PC-3 (cell line): ENCODE data around the gene DLX6. TPM values are rescaled to one million over a fixed set of nuclear protein-coding genes. Genes with fewer than 3 reads are reported as not detected.

ENCODE experiments used
- ATAC-seq: fragments of 200-7000 bp; cut with Tn5 transposase; 2 replicates; pipeline ENCODE4 v1.9.1; 2020; ENCODE audit warnings: mild to moderate bottlenecking, moderate library complexity
- BruUV-seq: library from RNA; stranded (reverse); fragments of 400-500 nt; replicated peaks from 2 replicates; lab custom pipeline; 2021; lab: Mats Ljungman, UMichigan
- CTCF ChIA-PET: fragments of 300-600 bp; sonication (Branson Sonifier 250); formaldehyde crosslinking; loops from one replicate; lab custom pipeline; 2022; ENCODE audit warnings: antibody characterized with exemption; lab: Charles Lee
- POLR2A ChIA-PET: fragments of 300-600 bp; sonication (Branson Sonifier 250); formaldehyde crosslinking; loops from one replicate; lab custom pipeline; 2022; ENCODE audit warnings: antibody characterized with exemption; ENCODE audit not compliant: unreplicated experiment; lab: Charles Lee
- DNase-seq: peaks from one replicate; pipeline ENCODE4 v3.0.0-alpha.2; 2015
- H2AFZ ChIP-seq: fragments of 300-600 bp; sonication (generic); 2 replicates; pipeline ENCODE4 v1.6.0; 2016; ENCODE audit warnings: antibody characterized with exemption, low read length
- H3F3A ChIP-seq: fragments of 300-600 bp; sonication (generic); one replicate; pipeline ENCODE4 v1.6.0; 2017; ENCODE audit warnings: antibody characterized with exemption, low read length, control low read depth, mild to moderate bottlenecking; ENCODE audit not compliant: unreplicated experiment
- H3K27ac ChIP-seq: fragments of 300-600 bp; sonication (generic); 2 replicates; pipeline ENCODE4 v1.5.1; 2016; ENCODE audit warnings: mild to moderate bottlenecking, low read length
- H3K27me3 ChIP-seq: fragments of 300-600 bp; sonication (generic); 2 replicates; pipeline ENCODE4 v1.6.1; 2016; ENCODE audit warnings: low read length, mixed read lengths
- H3K36me3 ChIP-seq: fragments of 300-600 bp; sonication (generic); 2 replicates; pipeline ENCODE4 v1.6.1; 2016; ENCODE audit warnings: low read depth, mixed run types, low read length, mixed read lengths
- H3K4me1 ChIP-seq: fragments of 300-600 bp; sonication (generic); 2 replicates; pipeline ENCODE4 v1.5.1; 2016; ENCODE audit warnings: low read length; ENCODE audit not compliant: insufficient read depth
- H3K4me2 ChIP-seq: fragments of 300-600 bp; sonication (generic); 2 replicates; pipeline ENCODE4 v1.6.0; 2016; ENCODE audit warnings: low read length
- H3K4me3 ChIP-seq: fragments of 300-600 bp; sonication (generic); 2 replicates; pipeline ENCODE4 v1.5.1; 2016; ENCODE audit warnings: mild to moderate bottlenecking, low read length, mixed read lengths
- H3K79me2 ChIP-seq: fragments of 300-600 bp; sonication (generic); 2 replicates; pipeline ENCODE4 v1.6.1; 2017; ENCODE audit warnings: low read length, mixed read lengths
- H3K9ac ChIP-seq: fragments of 300-600 bp; sonication (generic); 2 replicates; pipeline ENCODE4 v1.6.0; 2016; ENCODE audit warnings: mild to moderate bottlenecking, low read length
- H3K9me2 ChIP-seq: fragments of 300-600 bp; sonication (generic); replicated peaks from 2 replicates; pipeline ENCODE4 v1.6.1; 2016; ENCODE audit warnings: mixed run types, low read length, mixed read lengths
- H3K9me3 ChIP-seq: fragments of 300-600 bp; sonication (generic); 2 replicates; pipeline ENCODE4 v1.6.1; 2016; ENCODE audit warnings: low read length, mixed read lengths
- H4K20me1 ChIP-seq: fragments of 300-600 bp; sonication (generic); 2 replicates; pipeline ENCODE4 v1.6.1; 2016; ENCODE audit warnings: low read length, mixed read lengths
- EZH2 ChIP-seq: fragments of 300-600 bp; sonication (generic); IDR thresholded peaks from one replicate; pipeline ENCODE4 v1.6.1; 2017; ENCODE audit warnings: antibody characterized with exemption, mild to moderate bottlenecking, low read length; ENCODE audit not compliant: unreplicated experiment
- EZH2phosphoT487 ChIP-seq: fragments of 300-600 bp; sonication (generic); IDR thresholded peaks from 2 replicates; pipeline ENCODE4 v1.6.1; 2018; ENCODE audit warnings: mild to moderate bottlenecking, antibody characterized with exemption, low read length, borderline replicate concordance
- intact Hi-C: fragments of 100-400 bp; cut with micrococcal nuclease; formaldehyde crosslinking; loops from 2 replicates; pipeline ENCODE4 v1.9.0; 2023
- total RNA-seq: library from RNA; depleted of rRNA; stranded (reverse); fragments of >200 nt; gene quantifications from 2 replicates; pipeline ENCODE4 v1.2.3, GENCODE V29; 2014
- TF ChIP-seq, protein P1 (sequence below): fragments of 300-600 bp; sonication (generic); conservative IDR thresholded peaks from 2 replicates; pipeline ENCODE4 v1.5.1; 2017; ENCODE audit warnings: antibody characterized with exemption, low read depth, mild to moderate bottlenecking, low read length

The DLX6 gene
- total RNA-seq, 1 experiment from 2014 or later = not detected

DNA sequence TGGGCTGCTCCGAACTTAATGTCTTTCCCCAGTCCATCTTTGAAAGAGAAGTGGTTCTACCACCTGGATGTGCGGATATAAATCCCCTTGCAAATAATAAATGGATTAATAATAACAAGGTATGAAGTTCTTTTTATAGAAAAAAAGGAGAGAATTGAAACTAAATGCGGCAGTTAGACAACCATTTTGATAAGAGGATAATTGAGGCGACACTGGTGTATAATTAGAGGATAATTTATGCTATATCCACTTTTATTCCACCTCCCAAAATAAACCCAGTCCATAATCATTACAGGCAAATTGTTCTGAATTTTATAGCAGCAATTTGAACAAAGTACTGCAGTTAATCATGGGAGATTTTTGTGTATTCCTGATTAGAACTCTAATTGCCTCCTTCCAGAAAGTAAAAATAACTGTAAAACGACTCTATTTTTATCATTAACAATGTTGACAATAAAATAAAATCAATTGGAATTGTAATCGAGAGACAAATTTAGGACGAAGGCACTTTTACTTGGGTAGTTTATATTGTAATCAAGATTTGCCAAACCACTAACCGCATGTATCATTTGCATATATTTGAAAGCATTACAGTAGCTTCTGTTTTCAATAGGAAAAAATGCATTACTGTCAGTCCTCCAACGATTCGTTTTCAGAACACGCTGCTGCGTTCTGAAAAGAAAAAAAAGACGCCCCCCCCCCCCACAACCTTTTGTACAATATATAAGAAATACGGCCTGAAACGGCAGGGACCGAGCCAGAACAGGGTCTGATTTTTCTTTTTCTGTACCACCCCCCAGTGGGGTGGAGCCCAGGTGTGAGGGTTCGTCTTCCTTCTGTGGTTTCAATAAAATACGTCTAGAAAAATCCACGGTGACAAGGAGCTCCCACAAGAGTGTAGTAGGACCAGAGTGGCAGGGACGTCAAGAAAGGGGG is 838 bp upstream of the DLX6 start:
- no peaks in the 10 kb centered on the region for H3K36me3 ChIP-seq
- H4K20me1 ChIP-seq = no peaks in the 10 kb centered on the region
- H3F3A ChIP-seq = no peaks in the 10 kb centered on the region
- no peaks in the 10 kb centered on the region for H3K9me3 ChIP-seq
- 0 out of 2 replicates have a peak overlapping the region, but pooled peaks have one; percentile 28 for H3K4me2 ChIP-seq
- no peak for ATAC-seq
- intact Hi-C loops = no loop called here
- no peak overlapping the region for H2AFZ ChIP-seq
- DNase-seq = no peak
- H3K27ac ChIP-seq = no peak overlapping the region
- no peak overlapping the region for H3K9ac ChIP-seq
- no peak overlapping the region for H3K4me3 ChIP-seq
- BruUV-seq = no TSS peak
- no peaks in the 10 kb centered on the region for H3K4me1 ChIP-seq
- ChIA-PET POLR2A (no interaction called here), CTCF (no interaction called here)
- TF ChIP-seq EZH2 (no peak), EZH2phosphoT487 (no peak)
- TF ChIP-seq, protein P1, sequence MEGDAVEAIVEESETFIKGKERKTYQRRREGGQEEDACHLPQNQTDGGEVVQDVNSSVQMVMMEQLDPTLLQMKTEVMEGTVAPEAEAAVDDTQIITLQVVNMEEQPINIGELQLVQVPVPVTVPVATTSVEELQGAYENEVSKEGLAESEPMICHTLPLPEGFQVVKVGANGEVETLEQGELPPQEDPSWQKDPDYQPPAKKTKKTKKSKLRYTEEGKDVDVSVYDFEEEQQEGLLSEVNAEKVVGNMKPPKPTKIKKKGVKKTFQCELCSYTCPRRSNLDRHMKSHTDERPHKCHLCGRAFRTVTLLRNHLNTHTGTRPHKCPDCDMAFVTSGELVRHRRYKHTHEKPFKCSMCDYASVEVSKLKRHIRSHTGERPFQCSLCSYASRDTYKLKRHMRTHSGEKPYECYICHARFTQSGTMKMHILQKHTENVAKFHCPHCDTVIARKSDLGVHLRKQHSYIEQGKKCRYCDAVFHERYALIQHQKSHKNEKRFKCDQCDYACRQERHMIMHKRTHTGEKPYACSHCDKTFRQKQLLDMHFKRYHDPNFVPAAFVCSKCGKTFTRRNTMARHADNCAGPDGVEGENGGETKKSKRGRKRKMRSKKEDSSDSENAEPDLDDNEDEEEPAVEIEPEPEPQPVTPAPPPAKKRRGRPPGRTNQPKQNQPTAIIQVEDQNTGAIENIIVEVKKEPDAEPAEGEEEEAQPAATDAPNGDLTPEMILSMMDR = no peak
- 0 out of 2 replicates have a peak, but pooled peaks cover 1% of the 10 kb centered on the region for H3K27me3 ChIP-seq
- H3K79me2 ChIP-seq = no peaks in the 10 kb centered on the region
- H3K9me2 ChIP-seq = no peaks in the 10 kb centered on the region

DNA sequence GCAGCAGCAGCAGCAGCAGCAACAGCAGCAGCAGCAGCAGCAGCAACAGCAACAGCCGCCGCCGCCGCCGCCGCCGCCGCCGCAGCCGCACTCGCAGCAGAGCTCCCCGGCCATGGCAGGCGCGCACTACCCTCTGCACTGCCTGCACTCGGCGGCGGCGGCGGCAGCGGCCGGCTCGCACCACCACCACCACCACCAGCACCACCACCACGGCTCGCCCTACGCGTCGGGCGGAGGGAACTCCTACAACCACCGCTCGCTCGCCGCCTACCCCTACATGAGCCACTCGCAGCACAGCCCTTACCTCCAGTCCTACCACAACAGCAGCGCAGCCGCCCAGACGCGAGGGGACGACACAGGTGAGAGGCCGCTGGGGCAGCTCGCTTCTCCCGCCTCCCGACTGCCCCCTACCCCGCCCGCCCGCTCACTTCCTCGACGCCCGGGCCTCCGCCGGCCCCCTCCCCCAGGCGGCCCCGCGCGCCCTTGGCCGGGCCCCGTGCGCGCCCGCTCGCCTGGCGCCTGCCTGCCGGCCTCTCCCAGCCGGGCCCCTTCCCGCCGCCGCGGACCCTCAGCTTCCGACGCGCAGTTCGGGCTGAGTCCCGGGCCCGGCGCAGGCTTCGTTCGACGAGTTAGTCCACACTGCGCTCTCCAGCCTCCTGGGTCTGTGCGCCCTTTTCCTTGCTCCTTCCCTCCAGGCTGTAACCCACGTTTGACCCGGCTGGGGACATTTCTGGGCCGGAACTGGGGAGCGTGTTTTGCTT is 882 bp downstream of the DLX6 start:
- Histone ChIP-seq H3K4me2 (no peak overlapping the region), H3K36me3 (no peaks in the 10 kb centered on the region), H3K9ac (no peak overlapping the region), H3F3A (no peaks in the 10 kb centered on the region), H3K9me3 (no peaks in the 10 kb centered on the region), H3K27me3 (peaks cover 16% of the 10 kb centered on the region), H3K4me3 (no peak overlapping the region), H2AFZ (no peak overlapping the region), H3K4me1 (no peaks in the 10 kb centered on the region), H3K9me2 (no peaks in the 10 kb centered on the region), H3K79me2 (no peaks in the 10 kb centered on the region), H3K27ac (no peak overlapping the region), H4K20me1 (no peaks in the 10 kb centered on the region)
- DNase-seq (no peak), ATAC-seq (peak; percentile 74)
- intact Hi-C loops = no loop called here
- ChIA-PET CTCF (no interaction called here), POLR2A (no interaction called here)
- no TSS peak for BruUV-seq
- TF ChIP-seq EZH2 (no peak), EZH2phosphoT487 (no peak)

DNA sequence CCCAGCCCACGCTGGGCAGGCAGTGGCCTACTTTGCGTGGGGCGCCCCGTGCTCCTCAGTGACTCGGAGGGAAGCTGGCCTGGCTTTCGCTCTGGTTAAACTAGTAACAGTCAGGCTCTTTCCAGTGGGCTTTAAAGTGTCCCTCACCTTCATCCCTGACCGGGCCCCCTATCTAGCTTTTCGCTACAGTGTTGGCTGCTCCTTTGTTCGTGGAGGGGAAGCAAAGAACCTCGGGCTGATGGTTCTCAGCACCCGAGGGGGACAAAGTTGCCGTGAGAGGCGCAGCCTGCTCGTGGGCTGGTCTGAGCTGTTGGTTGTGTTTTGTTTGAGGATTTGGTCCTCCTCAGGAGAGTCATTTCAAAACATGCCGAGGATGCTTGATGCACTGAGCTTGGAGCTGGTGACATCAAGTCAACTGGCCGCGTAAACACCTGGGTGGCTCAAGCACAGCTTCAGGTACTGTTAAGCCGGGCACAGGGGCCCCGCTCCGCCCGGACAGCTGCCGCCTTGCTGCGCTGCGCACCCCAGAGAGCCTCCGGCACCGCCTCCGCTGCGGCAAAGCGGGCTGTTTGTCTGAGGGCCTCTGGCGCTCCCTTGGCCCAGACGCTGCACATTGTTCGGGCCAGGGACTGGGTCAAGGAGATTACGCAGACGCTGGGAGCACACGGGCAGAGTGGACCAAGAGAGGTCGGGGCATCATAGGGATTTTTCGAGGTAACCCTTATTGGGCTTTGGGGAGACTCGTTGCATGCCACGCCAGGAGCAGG is 1.6 kb downstream of the DLX6 start:
- ChIA-PET POLR2A (no interaction called here), CTCF (no interaction called here)
- Histone ChIP-seq H3K27ac (no peak overlapping the region), H3K36me3 (no peaks in the 10 kb centered on the region), H3K9me3 (no peaks in the 10 kb centered on the region), H3K4me2 (no peak overlapping the region), H3K9ac (no peak overlapping the region), H3F3A (no peaks in the 10 kb centered on the region), H3K79me2 (no peaks in the 10 kb centered on the region), H3K4me1 (no peaks in the 10 kb centered on the region), H2AFZ (no peak overlapping the region), H3K4me3 (no peak overlapping the region), H3K9me2 (no peaks in the 10 kb centered on the region), H4K20me1 (no peaks in the 10 kb centered on the region), H3K27me3 (peaks cover 24% of the 10 kb centered on the region)
- no TSS peak for BruUV-seq
- ATAC-seq (no peak), DNase-seq (no peak)
- TF ChIP-seq, protein P1 = no peak
- no peak for TF ChIP-seq EZH2
- TF ChIP-seq EZH2phosphoT487 = no peak
- intact Hi-C loops = no loop called here
